Gastrocnemius medialis (tissue), 4 donors: ENCODE measurements around the gene NDUFS6. TPM values are rescaled to one million over a fixed set of nuclear protein-coding genes. Genes with fewer than 3 reads are reported as not detected.

Experiments
- ATAC-seq, 2 donors: fragments of 150-250 bp; one replicate each; pipeline ENCODE4 v1.9.1; 2016
- DNase-seq, 2 donors: peaks; one replicate each; pipeline ENCODE4 v3.0.0-alpha.2; 2019
- H3K27ac ChIP-seq, 4 donors: fragments of 200-600 bp; sonication (generic); 1 replicate in 1 of 4; 2 replicates in 3 of 4; pipeline ENCODE4 v1.5.1; 2016 to 2018; ENCODE audit warnings: mild to moderate bottlenecking in 2 of 4, moderate library complexity in 1 of 4
- H3K27me3 ChIP-seq, 3 donors: fragments of 200-600 bp; sonication (generic) in 2 of 3; 1 replicate in 1 of 3; 2 replicates in 2 of 3; pipeline versions ENCODE4 v1.5.1 to v1.6.0; 2016 to 2019; ENCODE audit warnings: mild to moderate bottlenecking in 1 of 3, moderate library complexity in 1 of 3
- H3K36me3 ChIP-seq, 2 donors: fragments of 200-600 bp; sonication (generic) in 1 of 2; one replicate each; pipeline ENCODE4 v1.5.1; 2017 to 2018
- H3K4me1 ChIP-seq, 2 donors: fragments of 200-600 bp; sonication (generic) in 1 of 2; one replicate each; pipeline ENCODE4 v1.5.1; 2016 to 2017; ENCODE audit warnings: mild to moderate bottlenecking in 2 of 2
- H3K4me3 ChIP-seq, 4 donors: fragments of 200-600 bp; sonication (generic) in 3 of 4; 1 replicate in 1 of 4; 2 replicates in 3 of 4; pipeline ENCODE4 v1.5.1; 2016 to 2019; ENCODE audit warnings: mild to moderate bottlenecking in 2 of 4
- H3K9me3 ChIP-seq, 3 donors: fragments of 200-600 bp; sonication (generic) in 2 of 3; 1 replicate in 1 of 3; 2 replicates in 2 of 3; pipeline ENCODE4 v1.5.1; 2016 to 2019
- CTCF ChIP-seq, 5 experiments: fragments of 450-650 bp in 3 of 5; fragments of 200-600 bp in 2 of 5; sonication (generic) in 2 of 5; IDR thresholded peaks in 4 of 5; conservative IDR thresholded peaks in 1 of 5; 1 replicate in 4 of 5; 2 replicates in 1 of 5; pipeline ENCODE4 v1.5.1; 2016 to 2019; ENCODE audit warnings: antibody characterized with exemption in 5 of 5, mild to moderate bottlenecking in 3 of 5, moderate library complexity in 3 of 5
- POLR2A ChIP-seq, 2 donors: fragments of 450-650 bp; IDR thresholded peaks; one replicate each; pipeline ENCODE4 v1.6.1; 2017; ENCODE audit warnings: antibody characterized with exemption in 2 of 2, mild to moderate bottlenecking in 2 of 2, moderate library complexity in 2 of 2
- in situ Hi-C, 4 donors: fragments of 200-750 bp; cut with MboI; loops; one replicate each; pipeline versions ENCODE4 v1.15.0 to v1.8.0; 2017; ENCODE audit warnings: low sequenced_read_pairs in 4 of 4
- intact Hi-C: fragments of 100-400 bp; cut with DNase I; formaldehyde crosslinking; loops from one replicate; pipeline ENCODE4 v1.15.1; 2023; ENCODE audit warnings: low total_unique reads
- total RNA-seq, 4 donors: library from RNA; depleted of rRNA; stranded (reverse); fragments of >200 nt; gene quantifications; one replicate each; pipeline versions ENCODE4 v1.1.0 to v1.2.3, GENCODE V29; 2016

Gene NDUFS6
- total RNA-seq, 4 donors from 2014 or later: 70.8 to 135 (median 106) TPM

GRCh38 chr5:1847056-1847455, 45.8 kb downstream of the NDUFS6 start:
- peaks cover 28 to 37% (median 33%) of the 10 kb centered on the region in 3 donors for H3K27me3 ChIP-seq
- H3K4me1 ChIP-seq: no peaks in the 10 kb centered on the region
- TF ChIP-seq POLR2A (IDR thresholded peaks at IDR 0.05) (no peak), CTCF (IDR thresholded peaks at IDR 0.05 in 4 of 5, conservative IDR thresholded peaks at IDR 0.05 in 1 of 5) (no peak)
- DNase-seq (no peak), ATAC-seq (no peak)
- intact Hi-C loops (no loop called here), in situ Hi-C loops (no loop called here)
- no peaks in the 10 kb centered on the region for H3K9me3 ChIP-seq
- H3K27ac ChIP-seq: no peak overlapping the region
- H3K4me3 ChIP-seq: no peak overlapping the region
- H3K36me3 ChIP-seq: no peaks in the 10 kb centered on the region

DNA sequence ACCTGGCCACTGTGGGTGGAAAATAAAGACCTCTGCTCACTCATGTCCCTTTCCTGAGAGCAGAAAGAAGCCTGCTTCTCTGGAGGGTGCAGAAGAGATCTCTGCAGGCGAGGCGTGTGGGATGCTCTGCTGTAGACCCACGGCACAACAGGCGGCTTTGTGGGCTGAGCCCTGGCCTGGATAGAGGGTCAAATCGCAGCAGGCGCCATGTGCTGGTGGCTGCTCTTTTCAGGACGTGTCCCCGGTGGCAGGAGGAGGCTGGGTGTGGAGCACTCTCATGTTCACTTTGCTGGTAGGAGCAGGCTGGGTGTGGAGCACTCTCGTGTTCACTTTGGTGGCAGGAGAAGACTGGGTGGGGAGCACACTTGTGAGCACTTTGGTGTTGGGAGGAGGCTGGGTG, 46.4 kb downstream of the NDUFS6 start:
- H3K27me3 ChIP-seq: peaks cover 24 to 42% (median 36%) of the 10 kb centered on the region in 3 donors
- in situ Hi-C loops (no loop called here), intact Hi-C loops (no loop called here)
- no peak for ATAC-seq
- no peaks in the 10 kb centered on the region for H3K4me1 ChIP-seq
- no peaks in the 10 kb centered on the region for H3K9me3 ChIP-seq
- H3K36me3 ChIP-seq: no peaks in the 10 kb centered on the region
- H3K4me3 ChIP-seq: no peak overlapping the region
- H3K27ac ChIP-seq: no peak overlapping the region
- no peak for TF ChIP-seq POLR2A (IDR thresholded peaks at IDR 0.05)
- TF ChIP-seq CTCF (IDR thresholded peaks at IDR 0.05 in 4 of 5, conservative IDR thresholded peaks at IDR 0.05 in 1 of 5): no peak
- DNase-seq: no peak

DNA sequence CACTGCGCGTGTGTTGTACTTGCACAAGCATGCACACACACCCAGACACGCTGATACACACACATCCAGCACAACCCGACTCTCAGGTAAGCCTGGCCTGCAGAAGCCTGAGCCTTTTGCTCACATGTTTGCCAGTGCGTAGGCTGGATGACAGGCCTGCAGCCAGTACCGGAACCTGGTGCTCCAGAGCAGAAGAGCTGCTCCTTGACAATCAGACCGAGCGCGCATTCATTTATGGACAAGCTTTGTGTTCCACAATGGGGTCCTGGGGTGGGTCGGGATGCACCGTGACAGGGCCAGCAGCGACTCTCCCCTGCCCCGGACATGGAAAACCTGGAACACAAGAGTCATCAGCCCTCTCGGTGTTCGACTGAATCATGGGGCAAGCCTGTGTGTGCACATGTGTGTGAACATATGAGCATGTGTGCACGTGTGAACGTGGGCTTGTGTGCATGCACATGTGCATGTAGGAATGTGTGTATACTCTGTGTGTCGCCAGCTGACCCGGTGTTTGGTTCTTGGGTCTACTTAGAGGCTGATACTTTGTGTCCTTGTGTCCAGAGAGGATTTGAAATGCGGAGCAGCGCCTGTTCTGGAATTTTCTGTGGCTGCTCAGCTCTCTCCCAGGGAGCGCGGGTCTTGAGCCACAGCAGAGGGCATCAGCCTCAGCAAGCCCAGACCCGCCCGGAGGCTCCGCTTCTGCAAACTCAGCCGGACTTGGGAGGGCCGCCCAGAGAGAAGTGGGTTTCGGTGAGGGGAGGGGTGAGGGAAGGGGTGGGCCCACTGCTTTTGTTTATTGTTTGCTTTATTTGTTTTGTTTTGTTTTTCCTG, 49.3 kb downstream of the NDUFS6 start:
- Histone ChIP-seq H3K9me3 (no peaks in the 10 kb centered on the region), H3K4me3 (no peak overlapping the region), H3K36me3 (no peaks in the 10 kb centered on the region), H3K27me3 (peaks cover 28 to 63% (median 52%) of the 10 kb centered on the region in 3 donors), H3K4me1 (no peaks in the 10 kb centered on the region), H3K27ac (no peak overlapping the region)
- TF ChIP-seq POLR2A (IDR thresholded peaks at IDR 0.05): no peak
- no peak for TF ChIP-seq CTCF (IDR thresholded peaks at IDR 0.05 in 4 of 5, conservative IDR thresholded peaks at IDR 0.05 in 1 of 5)
- no peak for ATAC-seq
- intact Hi-C loops (no loop called here), in situ Hi-C loops (no loop called here)
- DNase-seq: no peak

DNA sequence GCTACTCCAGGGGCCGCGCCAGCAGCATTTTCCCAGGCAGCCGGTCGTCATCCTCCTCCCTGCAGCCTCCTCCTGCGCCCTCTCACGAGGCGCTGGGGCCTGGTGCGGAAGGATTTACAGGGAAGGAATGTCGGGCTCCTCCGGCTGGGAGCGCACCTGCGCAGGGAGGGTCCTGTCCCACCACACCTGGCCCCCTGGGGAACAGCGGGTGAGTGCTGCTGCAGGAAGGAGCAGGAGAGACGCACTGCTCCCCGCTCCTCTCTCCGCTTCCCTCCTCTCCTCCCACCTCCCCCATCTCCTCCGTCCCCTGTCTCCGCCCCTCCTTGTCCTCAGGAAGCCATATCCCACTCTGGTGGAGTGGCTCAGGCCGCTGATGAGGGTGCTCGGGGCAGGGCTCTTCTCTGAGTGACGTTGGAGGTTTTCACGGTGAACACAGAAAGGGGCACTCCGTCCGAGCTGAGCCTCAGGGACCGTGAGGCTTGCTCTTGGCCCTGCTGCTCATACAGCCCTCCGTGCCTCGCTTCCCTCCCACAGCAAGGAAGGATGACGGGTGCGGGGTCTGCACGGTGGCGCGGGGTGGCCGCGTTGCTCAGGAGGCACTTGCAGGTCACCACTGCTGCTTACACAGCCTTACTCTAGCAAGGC, 50.2 kb downstream of the NDUFS6 start:
- in situ Hi-C loops: no loop called here

More for the DNA sequence above, 50.2 kb downstream of the NDUFS6 start:
- TF ChIP-seq CTCF (IDR thresholded peaks at IDR 0.05 in 4 of 5, conservative IDR thresholded peaks at IDR 0.05 in 1 of 5) (no peak), POLR2A (IDR thresholded peaks at IDR 0.05) (no peak)
- no peaks in the 10 kb centered on the region for H3K9me3 ChIP-seq
- intact Hi-C loops: no loop called here
- no peak overlapping the region for H3K4me3 ChIP-seq
- H3K36me3 ChIP-seq: no peaks in the 10 kb centered on the region
- DNase-seq (no peak), ATAC-seq (no peak)
- H3K27me3 ChIP-seq: peaks cover 30 to 70% (median 55%) of the 10 kb centered on the region in 3 donors
- no peaks in the 10 kb centered on the region for H3K4me1 ChIP-seq
- H3K27ac ChIP-seq: no peak overlapping the region
